Psoas muscle (tissue), 8 donors: ENCODE measurements around the gene PHF14. TPM values are rescaled to one million over a fixed set of nuclear protein-coding genes. Genes with fewer than 3 reads are reported as not detected.

ENCODE experiments used
- ATAC-seq, 4 donors: fragments of 200-7000 bp; cut with Tn5 transposase; one replicate each; pipeline ENCODE4 v1.9.1; 2020; ENCODE audit warnings: moderate library complexity in 3 of 4, mild to moderate bottlenecking in 2 of 4
- DNase-seq, 2 donors: peaks; one replicate each; pipeline ENCODE4 v3.0.0-alpha.2; 2020
- H3K27ac ChIP-seq: fragments of 200-600 bp; one replicate; pipeline ENCODE4 v1.8.0; 2022
- H3K27me3 ChIP-seq, 3 donors: fragments of 200-600 bp in 1 of 3; one replicate each; pipeline versions ENCODE4 v1.6.1 to v1.8.0; 2013 to 2022; ENCODE audit warnings: low read length in 2 of 3, mild to moderate bottlenecking in 2 of 3, moderate library complexity in 1 of 3; ENCODE audit not compliant: insufficient read depth in 3 of 3
- H3K36me3 ChIP-seq, 2 donors: fragments of 200-600 bp in 1 of 2; one replicate each; pipeline versions ENCODE4 v1.6.1 to v1.8.0; 2013 to 2022; ENCODE audit warnings: low read depth in 1 of 2, mild to moderate bottlenecking in 1 of 2, moderate library complexity in 1 of 2; ENCODE audit not compliant: insufficient read depth in 1 of 2
- H3K4me1 ChIP-seq: fragments of 200-600 bp; one replicate; pipeline ENCODE4 v1.8.0; 2022
- H3K4me3 ChIP-seq: fragments of 200-600 bp; one replicate; pipeline ENCODE4 v1.8.0; 2022; ENCODE audit warnings: mild to moderate bottlenecking
- H3K9me3 ChIP-seq: fragments of 200-600 bp; one replicate; pipeline ENCODE4 v1.8.0; 2022
- WGBS, 3 donors: extraction: QIAGEN DNeasy Blood & Tissue Kit; methylation state at CpG; one replicate each; pipeline versions ENCODE4 v1.1.6 to v1.1.7; 2013; 5-methylcytosine and 5-hydroxymethylcytosine counted together
- intact Hi-C, 2 donors: fragments of 100-400 bp; cut with DNase I; formaldehyde crosslinking; loops; one replicate each; pipeline versions ENCODE4 v1.11.0 to v1.14.2; 2022
- polyA plus RNA-seq, 3 donors: library from polyadenylated mRNA; stranded (reverse); fragments of 200-250 nt; gene quantifications; one replicate each; pipeline ENCODE4 v1.2.3, GENCODE V29; 2013
- total RNA-seq, 4 donors: library from RNA; stranded (reverse); fragmentation: NEBNext Ultra II Directional in 2 of 4; extraction: Animal tissue kit (Norgen Biotek cat#: 25700) in 2 of 4; gene quantifications; one replicate each; pipeline versions ENCODE4 v1.2.1 to v1.2.4, GENCODE V29; 2021 to 2023
- TF ChIP-seq, protein P1 (sequence below): fragments of 200-600 bp; IDR thresholded peaks from one replicate; pipeline ENCODE4 v1.8.0; 2022; ENCODE audit warnings: antibody characterized with exemption
- donor health status: healthy with polysubstance abuse.
- donor health status: DM: no; HTN: no; CAD: no; lungs with moderate emphysema.
- donor health status: Bipolar disorder and iron deficiency.
- donor health status: healthy.
- donor health status: DM: yes; HTN: yes; CAD: no.
- donor health status: DM: no; HTN: no; CAD: no.
- donor health status: DM: no; HTN: no; CAD: no.
- donor health status: DM: yes; HTN: yes; CAD: no.

PHF14 gene
- total and polyA plus RNA-seq, 7 donors, result 10.8 to 17.8 (median 13.8) TPM

DNA sequence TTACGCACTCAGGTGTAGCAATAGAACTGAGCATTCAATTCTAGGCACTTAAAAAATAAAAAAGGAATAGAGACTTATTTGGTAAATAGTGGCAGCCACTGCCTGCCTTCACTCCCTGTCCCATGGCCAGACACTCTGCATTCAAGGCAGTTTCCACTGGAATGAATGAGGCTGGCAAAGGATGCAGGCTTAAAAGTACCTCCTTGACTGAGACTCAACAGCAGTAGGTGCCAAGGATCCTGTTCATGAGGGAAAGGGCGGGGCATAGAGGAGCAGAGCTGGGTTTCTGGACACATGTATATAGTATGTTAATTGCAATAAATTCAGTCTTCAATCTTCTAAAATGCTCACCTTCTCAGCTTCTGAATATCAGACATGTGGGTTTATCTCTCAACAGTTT lies 242.6 kb downstream of the PHF14 start:
- no peaks in the 10 kb centered on the region for H3K27me3 ChIP-seq
- no peak for ATAC-seq
- no peaks in the 10 kb centered on the region for H3K4me1 ChIP-seq
- TF ChIP-seq, protein P1, sequence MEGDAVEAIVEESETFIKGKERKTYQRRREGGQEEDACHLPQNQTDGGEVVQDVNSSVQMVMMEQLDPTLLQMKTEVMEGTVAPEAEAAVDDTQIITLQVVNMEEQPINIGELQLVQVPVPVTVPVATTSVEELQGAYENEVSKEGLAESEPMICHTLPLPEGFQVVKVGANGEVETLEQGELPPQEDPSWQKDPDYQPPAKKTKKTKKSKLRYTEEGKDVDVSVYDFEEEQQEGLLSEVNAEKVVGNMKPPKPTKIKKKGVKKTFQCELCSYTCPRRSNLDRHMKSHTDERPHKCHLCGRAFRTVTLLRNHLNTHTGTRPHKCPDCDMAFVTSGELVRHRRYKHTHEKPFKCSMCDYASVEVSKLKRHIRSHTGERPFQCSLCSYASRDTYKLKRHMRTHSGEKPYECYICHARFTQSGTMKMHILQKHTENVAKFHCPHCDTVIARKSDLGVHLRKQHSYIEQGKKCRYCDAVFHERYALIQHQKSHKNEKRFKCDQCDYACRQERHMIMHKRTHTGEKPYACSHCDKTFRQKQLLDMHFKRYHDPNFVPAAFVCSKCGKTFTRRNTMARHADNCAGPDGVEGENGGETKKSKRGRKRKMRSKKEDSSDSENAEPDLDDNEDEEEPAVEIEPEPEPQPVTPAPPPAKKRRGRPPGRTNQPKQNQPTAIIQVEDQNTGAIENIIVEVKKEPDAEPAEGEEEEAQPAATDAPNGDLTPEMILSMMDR, result no peak
- no peaks in the 10 kb centered on the region for H3K9me3 ChIP-seq
- H3K27ac ChIP-seq, result no peak overlapping the region
- WGBS, 3 donors, result 94 to 98% (median 95%) methylated on average over 2 of the region's 2 CpGs
- H3K36me3 ChIP-seq, result no peaks in the 10 kb centered on the region
- no peak overlapping the region for H3K4me3 ChIP-seq
- DNase-seq, result no peak
- intact Hi-C loops, result no loop called here

DNA sequence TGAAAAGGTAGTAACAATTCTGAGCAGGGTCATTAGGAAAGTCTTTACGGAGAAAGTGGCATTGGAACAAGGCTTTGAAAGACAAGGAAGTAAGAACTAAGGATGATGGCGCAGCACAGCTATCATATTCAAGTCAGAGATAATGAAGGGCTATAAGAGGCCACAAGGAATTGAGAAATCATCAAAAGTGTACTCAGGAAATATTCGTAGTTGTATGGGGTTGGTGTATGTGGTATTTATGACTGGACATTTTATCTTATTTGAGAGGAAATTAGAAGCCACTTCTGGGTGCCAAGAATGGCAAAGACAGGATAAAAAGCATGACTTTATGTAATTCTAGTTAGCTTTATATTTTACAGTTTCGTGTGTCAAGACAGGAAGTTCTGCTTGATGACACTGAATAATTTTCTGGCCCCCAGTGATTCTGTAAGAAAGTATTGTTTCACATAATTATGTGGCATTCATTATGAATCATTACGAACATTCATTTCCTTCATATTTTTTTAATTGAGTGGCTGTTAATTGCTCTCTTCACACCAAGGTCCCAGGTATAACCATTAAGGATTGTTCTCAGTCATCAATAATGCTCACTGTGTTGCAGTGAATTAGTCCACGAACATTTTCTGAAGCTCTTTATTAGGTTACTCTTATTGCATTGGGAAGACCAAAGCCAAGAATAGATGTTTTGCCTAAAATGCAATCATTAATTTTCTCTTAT lies 244.3 kb downstream of the PHF14 start:
- DNase-seq, result no peak
- Histone ChIP-seq H3K27me3 (no peaks in the 10 kb centered on the region), H3K4me3 (no peak overlapping the region), H3K27ac (no peak overlapping the region), H3K36me3 (no peaks in the 10 kb centered on the region), H3K9me3 (no peaks in the 10 kb centered on the region), H3K4me1 (no peaks in the 10 kb centered on the region)
- 65 to 74% (median 73%) methylated on average over 6 of the region's 6 CpGs for WGBS, 3 donors
- ATAC-seq, result no peak
- TF ChIP-seq, protein P1, result no peak
- intact Hi-C loops, result no loop called here
